GM12875 (cell line): ENCODE data around the gene ZNF644.
"Not testable (repeated sequence)": the region's sequence is repeated elsewhere in the genome, so short reads cannot be mapped to it uniquely, and the experiment has no call there.

Source experiments
- H3K4me3 ChIP-seq: one replicate; pipeline ENCODE4 v1.5.1; 2011; ENCODE audit warnings: low read depth, low read length, control low read depth
- TF ChIP-seq, protein P1 (sequence below): IDR thresholded peaks from 2 replicates; pipeline ENCODE4 v1.5.1; 2011; ENCODE audit warnings: low read depth, mild to moderate bottlenecking, control low read depth, inconsistent platforms, low read length, moderate library complexity, borderline replicate concordance; ENCODE audit not compliant: insufficient read depth

The ZNF644 gene

DNA sequence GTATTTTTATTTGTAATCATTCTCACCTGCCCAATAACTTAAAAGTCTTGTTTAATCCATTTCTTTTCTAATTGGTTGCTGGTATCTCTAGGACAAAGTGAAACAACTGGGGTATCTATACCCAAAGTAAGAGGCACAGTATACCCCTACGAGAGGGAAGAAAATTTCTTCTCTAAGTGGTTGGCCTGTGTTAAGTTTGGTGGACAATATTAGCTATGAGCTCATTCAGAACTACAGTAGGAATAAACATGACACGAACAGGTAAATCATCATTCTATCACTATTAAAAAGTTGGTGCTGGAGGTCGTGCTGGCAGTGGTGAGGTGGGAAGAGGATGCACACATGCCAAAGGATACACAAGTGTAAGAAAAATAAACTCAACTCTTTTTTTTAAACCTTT is 99.6 kb downstream of the ZNF644 start:
- TF ChIP-seq, protein P1, sequence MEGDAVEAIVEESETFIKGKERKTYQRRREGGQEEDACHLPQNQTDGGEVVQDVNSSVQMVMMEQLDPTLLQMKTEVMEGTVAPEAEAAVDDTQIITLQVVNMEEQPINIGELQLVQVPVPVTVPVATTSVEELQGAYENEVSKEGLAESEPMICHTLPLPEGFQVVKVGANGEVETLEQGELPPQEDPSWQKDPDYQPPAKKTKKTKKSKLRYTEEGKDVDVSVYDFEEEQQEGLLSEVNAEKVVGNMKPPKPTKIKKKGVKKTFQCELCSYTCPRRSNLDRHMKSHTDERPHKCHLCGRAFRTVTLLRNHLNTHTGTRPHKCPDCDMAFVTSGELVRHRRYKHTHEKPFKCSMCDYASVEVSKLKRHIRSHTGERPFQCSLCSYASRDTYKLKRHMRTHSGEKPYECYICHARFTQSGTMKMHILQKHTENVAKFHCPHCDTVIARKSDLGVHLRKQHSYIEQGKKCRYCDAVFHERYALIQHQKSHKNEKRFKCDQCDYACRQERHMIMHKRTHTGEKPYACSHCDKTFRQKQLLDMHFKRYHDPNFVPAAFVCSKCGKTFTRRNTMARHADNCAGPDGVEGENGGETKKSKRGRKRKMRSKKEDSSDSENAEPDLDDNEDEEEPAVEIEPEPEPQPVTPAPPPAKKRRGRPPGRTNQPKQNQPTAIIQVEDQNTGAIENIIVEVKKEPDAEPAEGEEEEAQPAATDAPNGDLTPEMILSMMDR = no peak
- H3K4me3 ChIP-seq = no peak overlapping the region

DNA sequence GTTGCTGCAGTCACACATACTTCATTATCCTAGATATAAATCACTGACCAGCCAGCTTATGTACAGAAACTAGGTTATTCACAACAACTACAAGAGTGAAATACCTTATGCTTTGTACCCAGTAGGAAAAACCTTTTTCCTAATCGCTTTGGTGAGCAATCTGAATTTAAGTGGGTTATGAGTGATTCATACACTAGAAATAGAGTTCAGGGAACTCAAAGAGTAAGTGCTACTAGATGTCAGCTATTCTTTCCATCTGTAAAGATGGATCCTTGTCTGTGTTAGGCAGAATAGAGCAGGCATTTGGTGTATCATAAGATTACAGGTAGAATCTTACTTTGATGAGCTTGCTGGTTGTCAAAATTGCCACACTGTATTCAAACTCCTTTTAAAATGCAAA is 101.9 kb downstream of the ZNF644 start:
- TF ChIP-seq, protein P1 = no peak
- H3K4me3 ChIP-seq = no peak overlapping the region

DNA sequence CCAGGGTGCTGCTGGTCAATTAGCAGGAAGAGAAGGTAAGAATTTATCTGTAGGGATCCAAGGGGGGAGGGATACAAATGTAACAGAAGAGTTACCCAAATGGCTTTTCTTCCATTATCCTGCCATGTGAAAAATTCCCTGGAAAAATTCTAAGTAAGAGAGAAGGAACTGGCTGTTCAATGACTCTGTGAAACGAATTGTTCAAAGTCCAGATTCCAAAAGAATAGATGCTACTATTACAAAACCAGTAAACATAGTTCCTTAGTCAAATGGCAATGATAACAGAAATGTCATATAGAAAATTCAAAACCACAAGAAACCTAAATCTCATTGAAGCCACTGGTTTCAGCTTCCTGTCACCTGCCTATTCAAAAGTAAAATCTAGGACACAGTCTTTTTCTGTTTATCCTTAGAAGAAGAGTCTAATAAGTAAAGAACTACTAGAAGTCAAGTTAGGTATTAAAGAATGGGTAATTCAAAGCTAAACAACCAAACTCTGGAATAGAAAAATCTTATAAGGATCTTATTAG is 102.6 kb downstream of the ZNF644 start:
- TF ChIP-seq, protein P1 = no peak
- H3K4me3 ChIP-seq = no peak overlapping the region

GRCh38 chr1:90911353-90911752 is 110.5 kb downstream of the ZNF644 start:
- no peak overlapping the region for H3K4me3 ChIP-seq
- TF ChIP-seq, protein P1 = no peak

DNA sequence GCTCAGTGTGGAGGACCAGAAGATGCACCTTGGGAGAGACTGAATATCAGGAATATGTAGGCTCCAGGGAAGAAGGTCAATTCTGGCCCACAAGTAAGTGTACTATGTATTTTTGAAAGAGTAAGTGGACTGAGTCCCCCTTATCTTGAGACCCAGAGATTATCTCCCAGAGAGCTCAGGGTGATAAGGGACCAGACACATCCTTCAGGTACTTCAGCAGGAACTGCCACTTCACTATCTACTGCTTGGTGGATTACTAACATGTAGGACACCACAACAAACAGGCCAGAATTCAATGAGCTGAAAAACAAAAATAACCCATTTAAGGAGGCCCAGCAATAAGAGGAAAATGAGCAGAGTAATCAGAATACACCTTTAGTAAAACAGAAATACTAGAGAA is 119.2 kb downstream of the ZNF644 start:
- H3K4me3 ChIP-seq = no peak overlapping the region
- TF ChIP-seq, protein P1 = no peak

DNA sequence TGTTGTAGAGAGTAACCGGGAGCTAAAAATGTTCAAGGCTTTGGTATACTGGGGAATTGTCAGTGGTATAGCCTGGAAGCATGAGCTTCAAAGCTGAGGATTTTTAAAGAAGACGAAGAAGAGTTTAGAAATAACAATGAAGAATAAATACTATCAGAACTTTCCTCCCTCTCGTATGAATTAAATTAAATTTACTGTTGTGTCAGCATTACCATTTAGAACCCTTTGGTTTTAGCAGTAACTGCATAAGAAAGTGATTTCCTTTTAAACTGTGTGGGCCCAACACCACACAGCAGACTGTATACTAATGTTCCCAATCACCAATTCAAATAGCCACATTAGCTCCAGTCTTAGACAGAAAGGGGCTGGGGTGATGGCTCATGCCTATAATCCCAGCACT is 122.6 kb downstream of the ZNF644 start:
- H3K4me3 ChIP-seq = no peak overlapping the region
- TF ChIP-seq, protein P1 = no peak

- not testable (repeated sequence) for H3K4me3 ChIP-seq
Measured at GRCh38 chr1:90893679-90894078, 128.2 kb downstream of the ZNF644 start.

GRCh38 chr1:90892884-90893283 is 129.0 kb downstream of the ZNF644 start:
- not testable (repeated sequence) for H3K4me3 ChIP-seq

GRCh38 chr1:90892196-90892595 is 129.6 kb downstream of the ZNF644 start:
- not testable (repeated sequence) for H3K4me3 ChIP-seq

DNA sequence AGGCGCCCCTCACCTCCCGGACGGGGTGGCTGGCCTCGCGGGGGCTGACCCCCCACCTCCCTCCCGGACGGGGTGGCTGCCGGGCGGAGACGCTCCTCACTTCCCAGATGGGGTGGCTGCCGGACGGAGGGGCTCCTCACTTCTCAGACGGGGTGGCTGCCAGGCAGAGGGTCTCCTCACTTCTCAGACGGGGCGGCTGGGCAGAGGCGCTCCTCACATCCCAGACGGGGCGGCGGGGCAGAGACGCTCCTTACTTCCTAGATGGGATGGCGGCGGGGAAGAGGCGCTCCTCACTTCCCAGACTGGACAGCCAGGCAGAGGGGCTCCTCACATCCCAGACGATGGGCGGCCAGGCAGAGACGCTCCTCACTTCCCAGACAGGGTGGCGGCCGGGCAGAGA is 130.1 kb downstream of the ZNF644 start:
- H3K4me3 ChIP-seq = not testable (repeated sequence)
